IMR-90 (cell line): ENCODE data around the gene IGSF10. TPM values are rescaled to one million over a fixed set of nuclear protein-coding genes. Genes with fewer than 3 reads are reported as not detected.

Experiments
- ATAC-seq: fragments of 200-7000 bp; cut with Tn5 transposase; 2 replicates; pipeline ENCODE4 v1.9.1; 2020; ENCODE audit warnings: low read depth, mild to moderate bottlenecking, moderate library complexity
- BruUV-seq: library from RNA; stranded (reverse); fragments of 400-500 nt; replicated peaks from 2 replicates; lab custom pipeline; 2021; lab: Mats Ljungman, UMichigan
- CTCF ChIA-PET: fragments of 300-600 bp; formaldehyde crosslinking; extraction: SDS; loops from one replicate; lab custom pipeline; 2021; ENCODE audit warnings: antibody characterized with exemption; lab: Yijun Ruan, JAX
- POLR2A ChIA-PET: fragments of 300-600 bp; sonication (Branson Sonifier 250); formaldehyde crosslinking; loops from one replicate; lab custom pipeline; 2022; ENCODE audit warnings: antibody characterized with exemption; ENCODE audit not compliant: unreplicated experiment; lab: Charles Lee
- DNase-seq: peaks from one replicate; pipeline ENCODE4 v3.0.0; 2013
- H2AFZ ChIP-seq: replicated peaks from 2 replicates; pipeline ENCODE3; 2013; ENCODE audit warnings: low read length, mild to moderate bottlenecking; ENCODE audit not compliant: poor library complexity
- H2AK5ac ChIP-seq: 2 replicates; pipeline ENCODE4 v1.6.1; 2013; ENCODE audit warnings: low read depth, low read length, inconsistent platforms
- H2AK9ac ChIP-seq: replicated peaks from 2 replicates; pipeline ENCODE3; 2013; ENCODE audit warnings: mild to moderate bottlenecking, low read depth, low read length, moderate library complexity; ENCODE audit not compliant: poor library complexity
- H2BK120ac ChIP-seq: 2 replicates; pipeline ENCODE4 v1.6.1; 2013; ENCODE audit warnings: low read depth, low read length, inconsistent platforms
- H2BK15ac ChIP-seq: 3 replicates; pipeline ENCODE4 v1.6.1; 2013; ENCODE audit warnings: low read depth, low read length, inconsistent platforms
- H2BK20ac ChIP-seq: 2 replicates; pipeline ENCODE4 v1.6.1; 2013; ENCODE audit warnings: low read depth, mild to moderate bottlenecking, inconsistent platforms, low read length, moderate library complexity
- H2BK5ac ChIP-seq: 2 replicates; pipeline ENCODE4 v1.6.1; 2013; ENCODE audit warnings: mild to moderate bottlenecking, low read depth, low read length, inconsistent platforms; ENCODE audit not compliant: poor library complexity, severe bottlenecking
- H3K14ac ChIP-seq: replicated peaks from 2 replicates; pipeline ENCODE4 v1.6.1; 2013; ENCODE audit warnings: low read depth, low read length, inconsistent platforms
- H3K18ac ChIP-seq: 2 replicates; pipeline ENCODE4 v1.6.1; 2013; ENCODE audit warnings: low read depth, low read length, control low read depth
- H3K23ac ChIP-seq: 2 replicates; pipeline ENCODE4 v1.6.1; 2013; ENCODE audit warnings: low read depth, low read length, inconsistent platforms
- H3K27ac ChIP-seq: 2 replicates; pipeline ENCODE4 v1.5.1; 2013; ENCODE audit warnings: mild to moderate bottlenecking, control low read depth, low read length; ENCODE audit not compliant: insufficient read depth
- H3K27me3 ChIP-seq: 2 replicates; pipeline ENCODE4 v1.6.1; 2013; ENCODE audit warnings: low read length; ENCODE audit not compliant: control insufficient read depth, insufficient read depth
- H3K36me3 ChIP-seq: 2 replicates; pipeline ENCODE4 v1.6.1; 2013; ENCODE audit warnings: low read length, mixed read lengths; ENCODE audit not compliant: control insufficient read depth, insufficient read depth
- H3K4ac ChIP-seq: 2 replicates; pipeline ENCODE4 v1.6.1; 2013; ENCODE audit warnings: low read depth, low read length, inconsistent platforms
- H3K4me1 ChIP-seq: 2 replicates; pipeline ENCODE4 v1.6.1; 2013; ENCODE audit warnings: low read length, mixed read lengths; ENCODE audit not compliant: control insufficient read depth, insufficient read depth
- H3K4me2 ChIP-seq: 2 replicates; pipeline ENCODE4 v1.6.1; 2013; ENCODE audit warnings: low read depth, mild to moderate bottlenecking, control low read depth, low read length, moderate library complexity
- H3K4me3 ChIP-seq: 2 replicates; pipeline ENCODE4 v1.5.1; 2013; ENCODE audit warnings: low read depth, mild to moderate bottlenecking, control low read depth, low read length, moderate library complexity; ENCODE audit not compliant: insufficient read depth
- H3K56ac ChIP-seq: 2 replicates; pipeline ENCODE4 v1.6.1; 2013; ENCODE audit warnings: low read length, inconsistent platforms; ENCODE audit not compliant: insufficient read depth; ENCODE audit errors: extremely low read depth
- H3K79me1 ChIP-seq, 2 experiments: 2 replicates each; pipeline ENCODE4 v1.6.1; 2013; ENCODE audit warnings: low read length in 2 of 2, inconsistent platforms in 1 of 2, low read depth in 1 of 2
- H3K9ac ChIP-seq: 2 replicates; pipeline ENCODE4 v1.6.1; 2013; ENCODE audit warnings: low read depth, low read length, control low read depth
- H3K9me1 ChIP-seq: 2 replicates; pipeline ENCODE4 v1.6.1; 2013; ENCODE audit warnings: low read length, inconsistent platforms; ENCODE audit not compliant: insufficient read depth
- H3K9me3 ChIP-seq: 2 replicates; pipeline ENCODE4 v1.6.1; 2013; ENCODE audit warnings: low read length; ENCODE audit not compliant: control insufficient read depth, insufficient read depth
- H4K20me1 ChIP-seq: 2 replicates; pipeline ENCODE4 v1.6.1; 2013; ENCODE audit warnings: low read length, inconsistent platforms; ENCODE audit not compliant: insufficient read depth
- H4K5ac ChIP-seq: 2 replicates; pipeline ENCODE4 v1.6.1; 2013; ENCODE audit warnings: mild to moderate bottlenecking, low read depth, low read length, control low read depth
- H4K8ac ChIP-seq, 2 experiments: 2 replicates each; pipeline ENCODE4 v1.6.1; 2013; ENCODE audit warnings: low read depth in 2 of 2, low read length in 2 of 2, control low read depth in 1 of 2, inconsistent platforms in 1 of 2
- H4K91ac ChIP-seq: 2 replicates; pipeline ENCODE4 v1.6.1; 2013; ENCODE audit warnings: low read depth, low read length, inconsistent platforms; ENCODE audit not compliant: insufficient read depth
- BHLHE40 ChIP-seq: fragments of 150-350 bp; IDR thresholded peaks from 2 replicates; pipeline ENCODE4 v1.6.1; 2016; ENCODE audit warnings: mild to moderate bottlenecking, low read depth, low read length
- CEBPB ChIP-seq: IDR thresholded peaks from 2 replicates; pipeline ENCODE4 v1.6.1; 2012; ENCODE audit warnings: low read depth, low read length, improper control_type of control experiment
- CHD1 ChIP-seq: IDR thresholded peaks from 2 replicates; pipeline ENCODE4 v1.6.1; 2012; ENCODE audit warnings: low read depth, low read length, improper control_type of control experiment
- CTCF ChIP-seq: conservative IDR thresholded peaks from 2 replicates; pipeline ENCODE4 v1.5.1; 2012; ENCODE audit warnings: mild to moderate bottlenecking, low read depth, low read length, improper control_type of control experiment
- ELK1 ChIP-seq: fragments of 150-350 bp; IDR thresholded peaks from 2 replicates; pipeline ENCODE4 v1.6.1; 2016; ENCODE audit warnings: low read depth, mild to moderate bottlenecking, low read length, moderate library complexity, borderline replicate concordance
- FOS ChIP-seq: fragments of 150-350 bp; IDR thresholded peaks from 2 replicates; pipeline ENCODE4 v1.6.1; 2016; ENCODE audit warnings: low read depth, low read length
- MAFK ChIP-seq: IDR thresholded peaks from 2 replicates; pipeline ENCODE4 v1.6.1; 2012; ENCODE audit warnings: low read depth, low read length, improper control_type of control experiment
- MAZ ChIP-seq: IDR thresholded peaks from 2 replicates; pipeline ENCODE4 v1.6.1; 2012; ENCODE audit warnings: low read depth, mild to moderate bottlenecking, low read length, improper control_type of control experiment, moderate library complexity, borderline replicate concordance
- MXI1 ChIP-seq: IDR thresholded peaks from 2 replicates; pipeline ENCODE4 v1.6.1; 2012; ENCODE audit warnings: low read depth, mild to moderate bottlenecking, low read length, moderate library complexity, borderline replicate concordance
- POLR2A ChIP-seq: IDR thresholded peaks from 2 replicates; pipeline ENCODE4 v1.6.1; 2012; ENCODE audit warnings: mild to moderate bottlenecking, low read depth, low read length
- RCOR1 ChIP-seq: IDR thresholded peaks from 2 replicates; pipeline ENCODE4 v1.6.1; 2012; ENCODE audit warnings: mild to moderate bottlenecking, low read length, improper control_type of control experiment; ENCODE audit not compliant: insufficient replicate concordance
- RFX5 ChIP-seq: IDR thresholded peaks from 2 replicates; pipeline ENCODE4 v1.8.0; 2012; ENCODE audit warnings: low read depth, mild to moderate bottlenecking, low read length, moderate library complexity
- SMC3 ChIP-seq: fragments of 150-350 bp; IDR thresholded peaks from 2 replicates; pipeline ENCODE4 v1.6.1; 2016; ENCODE audit warnings: low read depth, mild to moderate bottlenecking, antibody characterized with exemption, low read length, moderate library complexity
- USF2 ChIP-seq: fragments of 150-350 bp; IDR thresholded peaks from 2 replicates; pipeline ENCODE4 v1.6.1; 2017; ENCODE audit warnings: mild to moderate bottlenecking, antibody characterized with exemption, low read length, low read depth
- WGBS, 2 experiments: methylation state at CpG; one replicate each; pipeline versions ENCODE4 v1.1.5 to v1.1.7; 2013; ENCODE audit warnings: missing lambda C conversion rate in 2 of 2; ENCODE audit not compliant: insufficient read length in 1 of 2; ENCODE audit errors: extremely low coverage in 2 of 2; 5-methylcytosine and 5-hydroxymethylcytosine counted together
- dilution Hi-C: fragments of 300-500 bp; cut with HindIII; formaldehyde crosslinking; loops from one replicate; pipeline ENCODE4 v1.14.3; 2018; ENCODE audit warnings: low sequenced_read_pairs; ENCODE audit not compliant: unreplicated experiment
- in situ Hi-C: fragments of 300-500 bp; cut with MboI; formaldehyde crosslinking; loops from 3 replicates; pipeline ENCODE4 v1.14.3; 2019; ENCODE audit warnings: low sequenced_read_pairs, inconsistent platforms, mixed read lengths
- intact Hi-C: fragments of 100-400 bp; cut with micrococcal nuclease; formaldehyde crosslinking; loops from 2 replicates; pipeline ENCODE4 v1.10.0; 2022
- polyA plus RNA-seq, 3 experiments: library from polyadenylated mRNA; depleted of rRNA; stranded (reverse); fragments of >200 nt; gene quantifications; 2 replicates each; pipeline ENCODE4 v1.2.3, GENCODE V29; 2012; ENCODE audit warnings: low replicate concordance in 1 of 3
- total RNA-seq: library from RNA; depleted of rRNA; stranded (reverse); fragments of >200 nt; gene quantifications from 2 replicates; pipeline ENCODE4 v1.2.3, GENCODE V29; 2012

The IGSF10 gene
- total and polyA plus RNA-seq, 2 of the 4 experiments (the other 2 are of a cell fraction) = under 0.01 to 0.07 TPM

GRCh38 chr3:151467069-151467468, 6.2 kb upstream of the IGSF10 start:
- no peak overlapping the region for H3K18ac ChIP-seq
- H3K9me1 ChIP-seq = no peaks in the 10 kb centered on the region
- POLR2A ChIA-PET = no interaction called here
- in situ Hi-C loops = no loop called here
- H4K20me1 ChIP-seq = no peaks in the 10 kb centered on the region
- H3K4ac ChIP-seq = no peak overlapping the region
- H3K9ac ChIP-seq = no peak overlapping the region
- H3K27me3 ChIP-seq = peaks cover 7% of the 10 kb centered on the region
- ATAC-seq = no peak
- H3K36me3 ChIP-seq = no peaks in the 10 kb centered on the region
- no peaks in the 10 kb centered on the region for H3K79me1 ChIP-seq
- H4K5ac ChIP-seq = no peak overlapping the region
- no peak overlapping the region for H3K56ac ChIP-seq
- H2AK9ac ChIP-seq = no peak overlapping the region
- WGBS, 2 experiments = no CpG with 5 or more reads among the region's 1 CpG
- DNase-seq = no peak
- H2BK5ac ChIP-seq = no peak overlapping the region
- intact Hi-C loops = loop anchor here (10.0 kb wide), 1 partner anchor 172 kb away; no protein-coding TSS in a partner anchor
- H3K4me1 ChIP-seq = no peaks in the 10 kb centered on the region
- no peak overlapping the region for H2BK15ac ChIP-seq
- CTCF ChIA-PET = interaction anchor here (1.9 kb wide), 1 partner anchor 11 kb away, joined by 4 read pairs; no protein-coding TSS in a partner anchor
- dilution Hi-C loops = no loop called here
- H4K91ac ChIP-seq = no peak overlapping the region
- no TSS peak for BruUV-seq
- H2BK120ac ChIP-seq = no peak overlapping the region
- H2BK20ac ChIP-seq = no peak overlapping the region
- H2AFZ ChIP-seq = no peak overlapping the region
- no peak overlapping the region for H3K4me2 ChIP-seq
- TF ChIP-seq CTCF = no peak
- no peak for TF ChIP-seq RCOR1
- TF ChIP-seq ELK1 = no peak
- TF ChIP-seq SMC3 = no peak
- no peak for TF ChIP-seq MXI1
- no peak for TF ChIP-seq MAFK
- no peak for TF ChIP-seq CEBPB
- no peak for TF ChIP-seq CHD1
- no peak for TF ChIP-seq USF2
- TF ChIP-seq RFX5 = no peak
- TF ChIP-seq FOS = no peak
- no peak for TF ChIP-seq MAZ
- no peak for TF ChIP-seq BHLHE40
- TF ChIP-seq POLR2A = no peak
- no peak overlapping the region for H3K27ac ChIP-seq
- H3K4me3 ChIP-seq = no peak overlapping the region
- H3K14ac ChIP-seq = no peak overlapping the region
- H4K8ac ChIP-seq = no peak overlapping the region
- H2AK5ac ChIP-seq = no peak overlapping the region
- H3K9me3 ChIP-seq = no peaks in the 10 kb centered on the region
- no peak overlapping the region for H3K23ac ChIP-seq
